Stomach (tissue), 9 donors: Measurements from ENCODE around the gene RAD9A. TPM values are rescaled to one million over a fixed set of nuclear protein-coding genes. Genes with fewer than 3 reads are reported as not detected.
A peak's percentile ranks its signal among the peaks of the same experiment; 100 is the strongest.

Source experiments
- DNase-seq, 2 donors: peaks; one replicate each; pipeline versions ENCODE4 v3.0.0 to v3.0.0-alpha.2; 2013 to 2019
- H3K27ac ChIP-seq, 5 donors: fragments of 200-600 bp in 4 of 5; sonication (generic) in 4 of 5; one replicate each; pipeline ENCODE4 v1.5.1; 2013 to 2019; ENCODE audit warnings: mild to moderate bottlenecking in 1 of 5, moderate library complexity in 1 of 5
- H3K27me3 ChIP-seq, 3 donors: fragments of 200-600 bp; sonication (generic); one replicate each; pipeline ENCODE4 v1.5.1; 2017 to 2019; ENCODE audit warnings: mixed run types in 1 of 3
- H3K36me3 ChIP-seq, 4 donors: fragments of 200-600 bp; sonication (generic); 1 replicate in 3 of 4; 2 replicates in 1 of 4; pipeline ENCODE4 v1.5.1; 2016 to 2019
- H3K4me1 ChIP-seq, 4 donors: fragments of 200-600 bp; sonication (generic); one replicate each; pipeline ENCODE4 v1.5.1; 2016 to 2019
- H3K4me3 ChIP-seq, 4 donors: fragments of 200-600 bp; sonication (generic) in 3 of 4; one replicate each; pipeline ENCODE4 v1.5.1; 2016 to 2019; ENCODE audit warnings: mild to moderate bottlenecking in 1 of 4
- H3K9me3 ChIP-seq, 4 donors: fragments of 200-600 bp; sonication (generic); one replicate each; pipeline ENCODE4 v1.5.1; 2016 to 2019
- CTCF ChIP-seq, 7 experiments: fragments of 450-650 bp in 4 of 7; fragments of 200-600 bp in 3 of 7; sonication (generic) in 3 of 7; IDR thresholded peaks; one replicate each; pipeline ENCODE4 v1.5.1; 2016 to 2019; ENCODE audit warnings: antibody characterized with exemption in 7 of 7, control low read depth in 2 of 7, mild to moderate bottlenecking in 1 of 7
- EP300 ChIP-seq: sonication (generic); formaldehyde crosslinking; IDR thresholded peaks from one replicate; pipeline ENCODE4 v1.6.1; 2017; ENCODE audit warnings: antibody characterized with exemption
- POLR2A ChIP-seq, 4 donors: fragments of 450-650 bp; IDR thresholded peaks; one replicate each; pipeline ENCODE4 v1.6.1; 2016; ENCODE audit warnings: antibody characterized with exemption in 4 of 4, control low read depth in 2 of 4, mild to moderate bottlenecking in 1 of 4, moderate library complexity in 1 of 4
- POLR2AphosphoS5 ChIP-seq, 3 donors: sonication (generic); formaldehyde crosslinking; IDR thresholded peaks; one replicate each; pipeline ENCODE4 v1.6.1; 2016; ENCODE audit warnings: antibody characterized with exemption in 3 of 3
- WGBS, 5 donors: extraction: QIAGEN DNeasy Blood & Tissue Kit in 3 of 5; methylation state at CpG; one replicate each; pipeline versions ENCODE4 v1.1.5 to v1.1.7; 2013 to 2018; 5-methylcytosine and 5-hydroxymethylcytosine counted together
- intact Hi-C: fragments of 100-400 bp; cut with DNase I; formaldehyde crosslinking; loops from one replicate; pipeline ENCODE4 v1.15.1; 2023; ENCODE audit warnings: low total_unique reads
- polyA plus RNA-seq, 3 donors: library from polyadenylated mRNA; stranded (reverse); fragments of 200-250 nt; gene quantifications; one replicate each; pipeline ENCODE4 v1.2.3, GENCODE V29; 2013
- total RNA-seq, 5 donors: library from RNA; depleted of rRNA; stranded (reverse); fragments of >200 nt; gene quantifications; one replicate each; pipeline versions ENCODE4 v1.1.0 to v1.2.3, GENCODE V29; 2014 to 2016
- donor health status: healthy with polysubstance abuse.
- donor health status: Bipolar disorder and iron deficiency.
- donor health status: healthy.

The RAD9A gene
- total and polyA plus RNA-seq, 8 donors, result 7.0 to 88.9 (median 28.7) TPM

- peaks cover 17 to 57% (median 36%) of the 10 kb centered on the region in 4 donors for H3K4me1 ChIP-seq
- H3K36me3 ChIP-seq, result no peaks in the 10 kb centered on the region
- 40 to 53% (median 42%) methylated on average over 7 of the region's 7 CpGs for WGBS, 5 donors
- intact Hi-C loops, result loop anchor here (5.0 kb wide), 1 partner anchor 36 kb away; no protein-coding TSS in a partner anchor
- no peak overlapping the region for H3K4me3 ChIP-seq
- peak in 2 of 3 donors; percentile 34 to 81 for TF ChIP-seq POLR2AphosphoS5 (IDR thresholded peaks at IDR 0.05)
- TF ChIP-seq EP300, result no peak
- no peak for TF ChIP-seq POLR2A (IDR thresholded peaks at IDR 0.05)
- peak in 5 of 7 experiments; percentile 46 to 69 (median 52) for TF ChIP-seq CTCF (IDR thresholded peaks at IDR 0.05)
- H3K27me3 ChIP-seq, result no peaks in the 10 kb centered on the region
- H3K9me3 ChIP-seq, result no peaks in the 10 kb centered on the region
- peak overlapping the region; percentile 41 to 70 (median 62) for H3K27ac ChIP-seq
- peak; percentile 68 to 89 for DNase-seq
Observed at GRCh38 chr11:67345920-67346819, 45.6 kb upstream of the RAD9A start.

- TF ChIP-seq EP300, result no peak
- TF ChIP-seq POLR2A (IDR thresholded peaks at IDR 0.05), result no peak
- TF ChIP-seq CTCF (IDR thresholded peaks at IDR 0.05), result no peak
- TF ChIP-seq POLR2AphosphoS5 (IDR thresholded peaks at IDR 0.05), result no peak
- peak overlapping the region in 2 of 5 donors; percentile 25 to 27 for H3K27ac ChIP-seq
- no peak for DNase-seq
- no peaks in the 10 kb centered on the region for H3K27me3 ChIP-seq
- peaks cover 0 to 7% (median 0%) of the 10 kb centered on the region in 4 donors for H3K36me3 ChIP-seq
- 58 to 72% (median 68%) methylated on average over 11 of the region's 11 CpGs for WGBS, 5 donors
- peaks cover 33 to 73% (median 55%) of the 10 kb centered on the region in 4 donors for H3K4me1 ChIP-seq
- intact Hi-C loops, result loop anchor here (5.0 kb wide), 1 partner anchor 34 kb away; no protein-coding TSS in a partner anchor
- H3K4me3 ChIP-seq, result no peak overlapping the region
- H3K9me3 ChIP-seq, result no peaks in the 10 kb centered on the region
Observed at GRCh38 chr11:67347964-67348749, 43.6 kb upstream of the RAD9A start.

DNA sequence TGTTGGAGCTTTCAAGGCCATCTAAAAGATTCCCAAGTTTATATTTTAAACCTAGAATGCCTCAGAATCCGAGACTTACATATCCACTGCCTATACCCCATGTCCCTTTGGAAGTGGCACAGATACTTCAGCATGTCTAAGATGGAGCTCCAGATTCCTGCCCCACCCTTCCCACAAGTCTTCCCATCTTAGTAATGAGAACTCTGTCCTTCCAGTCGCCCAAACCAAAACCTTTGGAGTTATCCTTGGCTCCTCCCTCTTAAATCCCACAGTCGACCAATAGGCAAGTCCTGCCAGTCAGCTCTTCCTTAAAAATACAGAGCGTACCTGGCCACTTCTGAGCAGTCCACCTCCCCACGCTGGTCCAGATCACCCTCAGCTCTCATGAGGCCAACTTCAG, 42.8 kb upstream of the RAD9A start:
- peaks cover 37 to 78% (median 60%) of the 10 kb centered on the region in 4 donors for H3K4me1 ChIP-seq
- no peaks in the 10 kb centered on the region for H3K9me3 ChIP-seq
- H3K27ac ChIP-seq, result peak overlapping the region in 2 of 5 donors; percentile 17 to 25
- WGBS, 5 donors, result 67 to 73% (median 71%) methylated on average over 5 of the region's 5 CpGs
- peaks cover 0 to 7% (median 0%) of the 10 kb centered on the region in 4 donors for H3K36me3 ChIP-seq
- H3K4me3 ChIP-seq, result no peak overlapping the region
- no peak for TF ChIP-seq CTCF (IDR thresholded peaks at IDR 0.05)
- intact Hi-C loops, result loop anchor here (5.0 kb wide), 1 partner anchor 33 kb away; no protein-coding TSS in a partner anchor
- H3K27me3 ChIP-seq, result no peaks in the 10 kb centered on the region
- no peak for DNase-seq

GRCh38 chr11:67349457-67349856, 42.3 kb upstream of the RAD9A start:
- no peak overlapping the region for H3K4me3 ChIP-seq
- intact Hi-C loops, result loop anchor here (5.0 kb wide), 1 partner anchor 33 kb away; no protein-coding TSS in a partner anchor
- 75 to 92% (median 85%) methylated on average over 2 of the region's 2 CpGs for WGBS, 5 donors
- no peaks in the 10 kb centered on the region for H3K9me3 ChIP-seq
- H3K27me3 ChIP-seq, result no peaks in the 10 kb centered on the region
- H3K27ac ChIP-seq, result peak overlapping the region in 2 of 5 donors; percentile 17 to 25
- DNase-seq, result no peak
- H3K36me3 ChIP-seq, result peaks cover 0 to 7% (median 0%) of the 10 kb centered on the region in 4 donors
- no peak for TF ChIP-seq CTCF (IDR thresholded peaks at IDR 0.05)
- no peak for TF ChIP-seq POLR2A (IDR thresholded peaks at IDR 0.05)
- TF ChIP-seq EP300, result no peak
- TF ChIP-seq POLR2AphosphoS5 (IDR thresholded peaks at IDR 0.05), result no peak
- peaks cover 41 to 82% (median 64%) of the 10 kb centered on the region in 4 donors for H3K4me1 ChIP-seq
